HK-2 (cell line): ENCODE results near the gene KCNJ16.
A peak's percentile ranks its signal among the peaks of the same experiment; 100 is the strongest.
"Not testable (repeated sequence)": the region's sequence is repeated elsewhere in the genome, so short reads cannot be mapped to it uniquely, and the experiment has no call there.

ENCODE experiments used
- DNase-seq: peaks from one replicate; pipeline ENCODE4 v3.0.0-alpha.2; 2018; ENCODE audit not compliant: unreplicated experiment

The KCNJ16 gene

DNA sequence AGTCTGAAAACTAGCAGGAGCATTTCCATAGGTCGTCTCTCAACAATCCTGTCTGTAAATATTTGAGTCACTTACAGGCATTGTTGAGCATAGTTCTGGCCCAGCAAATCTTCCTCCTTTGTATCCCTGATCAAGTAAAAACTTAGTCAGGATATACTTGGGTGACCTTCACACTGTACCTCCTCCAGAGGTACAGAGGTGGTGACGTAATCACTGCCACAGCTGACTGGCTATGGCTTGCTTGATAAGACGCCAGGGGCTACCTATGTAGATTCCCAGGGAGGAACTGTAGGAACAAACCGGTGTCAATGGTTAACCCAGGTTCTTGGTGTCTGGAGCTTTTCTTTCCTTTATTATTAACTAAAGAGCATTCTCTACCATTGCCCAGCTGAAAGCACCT, at the start of gene KCNJ16:
Gene KCNJ16 (plus strand): TSS at position 270 of the 400 bp plus-strand sequence. CDS start 56,863 bp downstream, outside the sequence.
- peak; percentile 82 for DNase-seq

DNA sequence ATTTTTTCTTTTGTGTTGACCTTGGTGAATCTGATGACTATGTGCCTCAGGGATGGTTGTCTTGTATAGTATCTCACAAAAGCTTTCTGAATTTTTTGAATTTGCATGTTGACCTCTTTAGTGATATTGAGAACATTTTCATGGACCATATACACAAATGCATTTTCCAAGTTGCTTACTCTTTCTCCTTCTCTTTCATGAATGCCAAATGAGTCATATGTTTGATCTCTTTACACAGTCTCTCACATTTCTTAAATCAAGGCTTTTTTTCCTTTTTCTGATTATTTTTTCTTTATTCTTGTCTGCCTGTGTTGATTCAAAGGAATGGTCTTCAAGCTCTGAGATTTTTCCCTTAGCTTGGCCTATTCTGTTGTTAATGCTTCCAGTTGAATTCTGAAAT, 46.6 kb upstream of the KCNJ16 start:
- no peak for DNase-seq

DNA sequence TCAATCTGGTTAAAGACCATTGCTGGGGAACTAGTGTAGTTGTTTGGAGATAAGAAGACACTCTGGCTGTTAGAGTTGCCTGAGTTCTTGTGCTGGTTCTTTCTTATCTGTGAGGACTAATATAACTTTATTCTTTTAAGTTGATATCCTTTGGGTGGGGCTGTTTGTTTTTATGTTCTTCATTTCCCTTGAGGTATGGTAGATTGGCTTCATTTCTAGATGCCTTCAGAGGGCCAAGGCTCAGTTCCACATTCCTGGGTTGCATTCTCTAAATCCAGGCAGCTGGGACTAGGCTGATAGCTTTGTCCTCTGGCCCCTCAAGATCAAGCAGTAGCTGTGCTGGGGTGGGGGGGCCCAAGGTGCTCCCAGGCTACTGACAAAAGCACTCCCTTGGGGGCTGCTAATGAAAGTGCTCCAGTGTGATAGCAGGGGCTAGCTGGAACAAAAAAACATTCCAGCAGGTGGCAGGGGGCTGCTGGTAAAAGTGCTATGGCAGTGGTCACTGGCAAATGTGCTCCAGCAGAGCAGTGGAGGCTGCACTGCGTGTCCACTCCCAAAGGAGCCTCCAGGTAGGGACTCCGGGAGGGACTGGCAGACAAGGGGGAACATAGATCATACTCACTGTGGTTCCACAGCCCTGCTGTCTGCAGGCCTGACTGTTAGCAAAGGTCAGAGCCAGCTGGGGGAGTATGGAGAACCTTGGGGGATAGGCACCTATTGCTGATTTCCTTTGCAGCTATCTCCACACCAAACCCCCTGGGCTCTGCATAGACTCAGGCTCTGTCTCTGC, 45.9 kb upstream of the KCNJ16 start:
- no peak for DNase-seq

DNA sequence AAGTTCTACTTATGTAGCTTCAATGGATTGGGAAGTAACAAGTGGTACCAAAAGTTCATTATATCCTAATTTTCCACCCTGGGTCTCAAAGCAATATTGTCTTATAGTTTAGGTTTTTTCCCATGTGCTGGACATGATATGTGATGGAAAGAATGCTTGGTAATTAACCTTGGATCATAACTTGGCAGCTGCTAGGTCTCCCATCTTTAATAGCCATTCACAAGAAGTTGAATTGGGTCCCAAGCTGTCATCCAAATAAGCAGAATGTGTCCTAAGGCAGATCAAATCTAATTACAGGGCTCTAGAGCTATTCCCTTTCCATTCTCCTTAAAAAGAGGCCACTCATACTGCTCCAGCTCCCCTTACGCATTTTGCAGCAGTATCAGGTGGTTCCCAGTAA, 44.7 kb upstream of the KCNJ16 start:
- DNase-seq, result no peak

DNA sequence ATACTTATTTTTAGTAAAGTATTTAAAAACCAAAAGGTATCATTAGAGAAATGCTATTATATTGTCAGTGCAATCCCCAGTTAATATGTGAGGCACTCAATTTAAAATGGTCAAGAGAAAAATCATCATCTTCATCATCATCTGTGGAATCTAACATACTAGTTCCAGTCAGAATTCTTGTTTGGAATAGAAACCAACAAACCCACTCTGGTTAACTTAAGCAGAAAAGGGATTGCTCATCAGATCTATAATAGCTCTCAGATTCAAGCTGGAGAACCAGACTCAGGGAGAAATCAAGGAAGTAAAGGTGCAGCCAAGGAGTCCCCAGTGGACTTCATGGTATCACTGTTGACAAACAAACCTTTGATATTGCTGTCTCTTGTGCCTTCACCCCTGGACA, 43.7 kb upstream of the KCNJ16 start:
- DNase-seq, result no peak

DNA sequence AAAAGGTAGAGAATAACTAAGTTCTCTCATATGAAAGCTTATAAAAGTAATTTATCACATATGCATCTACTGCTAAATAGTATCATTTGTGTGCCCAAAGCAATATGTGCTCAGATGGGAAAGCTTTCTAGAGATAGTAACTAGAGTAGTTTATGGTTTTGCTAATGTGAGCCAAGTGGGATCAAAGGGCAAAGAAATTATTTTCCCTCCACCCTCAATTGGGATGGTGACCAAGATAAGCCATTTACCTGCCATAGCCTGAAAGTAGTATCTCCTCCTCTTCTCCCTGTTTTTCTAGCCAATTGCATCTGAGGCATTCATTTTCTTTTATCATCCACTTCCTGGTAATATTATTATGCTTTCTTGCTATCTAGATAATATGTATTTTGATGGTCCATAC, 41.9 kb upstream of the KCNJ16 start:
- DNase-seq, result no peak

DNA sequence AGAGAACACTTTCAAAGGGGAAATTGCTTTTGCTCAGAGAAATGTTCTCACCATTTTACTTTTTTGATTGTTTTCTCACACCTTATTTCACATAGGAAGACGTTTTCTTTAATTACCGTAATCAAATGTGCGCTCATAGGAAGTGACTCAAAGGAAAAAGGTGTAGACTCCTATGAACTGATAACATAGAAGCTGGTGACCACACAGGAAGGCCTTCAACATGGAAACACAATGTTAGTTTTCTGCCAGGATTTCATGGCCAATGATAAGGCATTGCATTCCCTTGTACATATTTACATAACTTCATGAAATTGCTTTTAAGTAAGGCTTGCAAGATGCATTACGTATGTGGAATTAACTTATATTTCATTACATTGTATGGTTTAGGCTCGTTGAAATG, 40.9 kb upstream of the KCNJ16 start:
- no peak for DNase-seq

DNA sequence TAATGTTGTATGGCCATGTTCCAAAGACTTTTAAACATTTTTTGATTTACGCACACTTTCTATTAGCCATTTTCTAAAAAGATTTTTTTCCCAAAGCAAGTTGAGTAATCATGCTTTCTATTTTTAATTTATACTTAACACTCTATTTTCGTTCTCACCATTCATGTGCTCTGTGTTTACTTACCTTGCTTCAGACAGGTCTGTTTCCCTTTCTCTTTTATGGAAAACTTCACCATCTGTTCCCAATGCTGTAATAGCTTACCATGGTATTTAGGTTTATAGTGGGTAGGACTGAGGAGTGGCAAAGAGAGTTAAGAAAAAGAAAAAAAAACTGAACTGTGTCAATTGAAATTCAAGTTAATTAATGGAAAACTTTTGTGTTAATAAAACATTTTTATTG, 37.5 kb upstream of the KCNJ16 start:
- DNase-seq, result no peak

DNA sequence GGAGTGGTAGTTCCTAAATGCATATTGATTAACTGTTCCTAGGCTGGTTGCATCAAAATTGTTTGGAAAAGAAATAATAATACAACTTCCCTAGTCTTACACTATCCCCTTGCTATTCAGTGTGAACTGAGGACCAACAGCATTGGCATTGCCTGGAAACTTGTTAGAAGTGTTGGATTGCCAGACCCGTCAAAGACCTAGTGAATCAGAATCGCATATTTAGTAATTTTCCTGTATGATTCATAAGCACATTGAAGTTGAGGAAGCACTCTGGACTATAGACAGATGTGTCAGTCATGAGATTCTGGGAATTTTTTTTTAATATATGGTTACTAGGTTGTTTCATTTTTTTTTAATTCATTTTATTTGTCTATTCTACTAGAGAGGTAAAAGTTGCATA, 34.7 kb upstream of the KCNJ16 start:
- DNase-seq, result no peak

DNA sequence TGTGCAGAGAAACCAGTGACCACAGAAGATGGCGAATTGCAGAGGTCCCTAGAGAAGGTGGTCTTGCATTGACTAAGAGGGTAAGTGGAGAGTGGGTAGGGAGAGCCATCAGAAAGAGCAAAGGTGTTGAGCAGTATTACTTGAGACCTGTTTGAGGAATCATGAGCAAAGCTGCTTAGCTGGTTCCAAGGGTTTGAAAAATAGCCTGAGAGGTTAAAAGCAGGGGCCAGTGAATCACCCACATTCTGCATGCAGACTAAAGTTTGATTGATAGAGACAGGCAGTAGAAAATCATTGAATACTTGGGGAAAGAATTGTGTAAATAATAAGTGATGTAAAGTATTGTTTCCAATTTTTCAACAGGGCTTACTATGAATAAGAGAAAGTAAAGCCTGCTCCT, 34.0 kb upstream of the KCNJ16 start:
- no peak for DNase-seq

DNA sequence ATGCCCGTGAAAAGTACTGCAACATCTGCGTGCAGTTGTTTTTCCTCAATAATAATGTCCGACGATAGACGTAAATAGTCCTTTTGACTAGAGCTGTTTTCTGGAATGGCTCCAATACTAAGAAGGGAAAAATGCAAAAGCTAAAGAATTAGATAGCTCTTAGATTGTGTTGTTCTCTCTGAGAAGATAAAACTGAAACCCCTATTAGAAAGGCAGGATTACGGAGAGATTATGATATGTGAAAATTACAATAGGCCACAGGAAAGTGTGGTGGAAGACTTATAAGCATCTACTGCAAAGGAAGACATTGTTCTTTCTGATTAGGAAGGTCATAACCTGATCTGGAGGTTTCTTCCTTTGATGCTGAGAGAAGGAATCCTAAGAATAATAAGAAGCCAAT, 33.5 kb upstream of the KCNJ16 start:
- DNase-seq, result no peak

DNA sequence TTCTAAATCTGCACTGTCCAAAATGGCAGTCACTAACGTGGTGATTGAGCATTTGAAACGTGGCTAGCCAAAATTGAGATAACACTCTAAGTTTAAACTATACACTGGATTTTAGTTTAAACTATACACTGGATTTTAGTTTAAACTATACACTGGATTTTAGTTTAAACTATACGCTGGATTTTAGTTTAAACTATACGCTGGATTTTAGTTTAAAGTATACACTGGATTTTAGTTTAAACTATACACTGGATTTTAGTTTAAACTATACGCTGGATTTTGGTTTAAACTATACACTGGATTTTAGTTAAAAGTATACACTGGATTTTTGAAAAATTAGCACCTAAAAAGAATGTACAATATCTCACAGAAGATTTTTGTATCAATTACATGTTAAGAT, 29.2 kb upstream of the KCNJ16 start:
- not testable (repeated sequence) for DNase-seq

DNA sequence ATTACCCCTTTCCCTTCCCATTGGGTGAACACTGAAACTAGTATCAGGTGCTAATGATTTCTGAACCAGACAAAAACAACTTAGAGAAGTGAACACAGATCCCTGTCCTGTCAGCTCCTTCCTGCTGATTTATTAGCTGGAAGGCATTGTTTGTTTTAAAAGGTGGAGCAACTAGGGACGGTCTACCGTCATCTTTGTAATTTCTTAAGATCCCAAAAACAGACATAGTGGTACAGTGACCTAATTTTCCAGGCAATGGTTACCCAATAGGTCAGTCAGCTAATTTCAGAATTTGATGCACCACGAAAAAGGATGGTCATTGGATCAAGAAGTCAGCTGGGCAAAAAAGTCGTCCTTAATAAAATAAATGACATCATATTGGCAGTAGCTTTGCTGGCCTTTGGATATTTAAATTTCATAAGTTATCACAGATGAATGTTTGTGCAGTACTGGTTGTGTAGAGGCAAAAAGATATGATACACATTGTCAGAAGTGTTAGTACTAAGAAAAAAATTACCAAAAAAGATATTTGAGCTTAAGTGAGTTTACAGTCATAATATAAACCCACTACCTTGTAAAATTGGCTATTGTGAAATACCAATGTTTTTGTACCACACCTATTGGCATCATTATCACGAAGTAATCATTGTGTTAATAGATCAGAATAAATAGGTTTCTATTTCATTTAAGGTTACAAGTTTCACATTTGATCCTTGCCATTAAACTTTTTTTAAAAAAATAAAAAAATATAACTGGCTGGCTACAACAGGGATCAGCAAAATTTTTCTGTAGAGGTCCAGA, 27.2 kb upstream of the KCNJ16 start:
- DNase-seq, result no peak

DNA sequence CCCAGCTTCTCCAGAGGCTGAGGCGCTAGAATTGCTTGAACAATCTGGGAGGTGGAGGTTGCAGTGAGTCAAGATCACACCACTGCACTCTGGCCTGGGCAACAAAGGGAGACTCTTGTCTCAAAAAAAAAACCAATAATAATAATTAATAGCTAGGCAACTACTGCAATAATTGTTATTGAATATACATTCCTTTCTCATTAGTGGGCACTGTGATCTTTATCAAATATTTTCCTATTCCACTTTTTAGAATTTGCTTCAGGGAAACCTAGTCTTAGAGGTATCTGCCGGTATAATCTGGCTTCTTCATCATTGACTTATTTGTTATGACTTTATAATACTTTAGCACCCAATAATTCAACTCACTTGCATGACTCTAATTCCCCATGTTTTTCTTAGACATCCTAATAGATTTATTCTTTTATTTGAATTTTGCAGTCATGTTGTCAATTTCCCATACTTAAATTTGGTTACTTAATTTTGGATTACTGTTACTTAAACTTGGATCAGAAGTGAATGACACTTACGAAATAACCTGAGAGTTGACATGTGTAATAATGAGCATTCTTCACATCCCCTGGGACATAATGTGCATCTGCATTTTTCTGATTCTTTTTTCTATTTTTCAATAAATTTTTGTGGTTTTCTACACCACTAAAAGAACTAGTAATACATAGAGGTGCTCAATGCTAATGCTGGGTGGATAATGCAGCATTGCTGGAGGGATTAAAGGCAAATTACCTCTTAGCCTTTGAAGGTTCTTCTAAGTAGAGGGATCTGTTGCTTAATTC, 25.0 kb upstream of the KCNJ16 start:
- DNase-seq, result no peak

DNA sequence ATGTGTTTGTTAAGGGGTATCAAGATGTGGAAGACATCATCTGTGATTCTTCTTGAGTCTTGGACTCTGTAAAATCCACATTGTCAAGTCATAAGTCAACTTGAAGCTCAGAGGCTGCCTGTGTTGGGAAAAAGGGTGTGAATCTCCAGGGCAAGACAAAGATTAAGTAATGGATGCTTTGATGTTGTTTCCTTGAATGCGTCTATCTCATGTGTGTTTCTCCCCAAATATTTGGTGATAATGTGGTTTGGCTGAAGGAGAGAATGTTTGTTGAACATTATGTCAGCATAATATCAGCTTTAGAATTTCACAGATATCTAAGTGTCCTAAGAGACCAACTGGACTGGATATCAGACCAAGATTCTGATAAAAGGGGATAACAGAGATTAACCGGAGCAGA, 24.1 kb upstream of the KCNJ16 start:
- no peak for DNase-seq

DNA sequence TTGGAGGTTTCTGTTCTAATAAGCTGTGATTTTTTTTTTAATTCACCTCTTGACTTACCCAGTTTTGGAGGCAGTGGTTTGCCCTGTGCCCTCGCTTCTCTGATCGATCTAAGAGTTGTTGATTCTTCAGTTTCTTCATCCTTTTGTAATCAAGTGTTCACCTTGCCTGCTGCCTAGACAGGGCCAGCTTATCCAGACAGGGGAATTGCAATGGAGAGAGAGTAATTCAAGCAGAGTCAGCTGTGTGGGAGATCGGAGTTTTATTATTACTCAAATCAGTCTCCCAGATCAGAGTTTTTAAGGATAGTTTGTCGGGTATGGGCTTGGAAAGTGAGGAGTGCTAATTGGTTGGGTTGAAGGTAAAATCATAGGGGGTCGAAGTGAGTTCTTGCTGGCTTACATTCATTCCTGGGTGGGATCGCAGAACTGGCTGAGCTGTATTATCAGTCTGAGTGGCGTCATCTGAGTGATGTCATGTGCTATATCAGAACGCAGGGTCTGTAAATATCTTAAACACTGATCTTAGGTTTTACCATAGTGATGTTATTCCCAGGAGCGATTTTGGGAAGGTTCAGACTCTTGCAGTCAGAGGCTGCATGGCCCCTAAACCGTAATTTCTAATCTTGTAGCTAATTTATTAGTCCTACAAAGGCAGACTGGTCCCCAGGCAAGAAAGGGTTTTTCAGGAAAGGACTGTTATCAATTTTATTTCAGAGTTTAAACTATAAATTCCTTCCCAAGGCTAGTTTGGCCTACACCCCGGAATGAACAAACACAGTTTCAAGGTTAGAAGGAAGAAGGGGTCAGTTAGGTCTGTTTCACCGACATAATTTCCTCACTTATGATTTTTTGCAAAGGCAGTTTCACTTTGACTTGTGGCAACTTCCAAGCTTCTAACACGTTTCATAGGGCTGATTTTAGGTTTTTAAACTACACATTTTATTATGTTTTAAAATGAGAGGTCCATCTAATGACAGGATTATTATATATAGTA, 21.5 kb upstream of the KCNJ16 start:
- DNase-seq, result no peak

DNA sequence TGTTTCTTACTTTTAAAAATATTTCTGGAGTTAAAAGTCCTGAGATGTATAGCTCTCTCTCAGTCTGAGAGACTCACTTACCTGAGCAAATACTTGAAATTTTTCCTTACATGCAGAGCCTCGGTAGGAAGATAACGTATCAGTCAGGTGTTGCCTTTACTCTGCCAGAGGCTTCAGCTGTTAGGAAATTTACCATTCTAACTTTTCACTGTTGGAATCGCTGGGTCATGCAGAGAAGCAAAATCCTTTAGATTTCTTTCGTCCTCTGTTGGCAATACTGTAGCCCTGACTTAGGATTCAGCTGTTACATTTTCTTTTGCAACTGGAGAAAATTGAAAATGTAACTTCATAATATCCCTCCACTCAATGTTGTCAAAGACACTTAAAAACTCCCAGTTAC, 20.0 kb upstream of the KCNJ16 start:
- DNase-seq, result no peak

DNA sequence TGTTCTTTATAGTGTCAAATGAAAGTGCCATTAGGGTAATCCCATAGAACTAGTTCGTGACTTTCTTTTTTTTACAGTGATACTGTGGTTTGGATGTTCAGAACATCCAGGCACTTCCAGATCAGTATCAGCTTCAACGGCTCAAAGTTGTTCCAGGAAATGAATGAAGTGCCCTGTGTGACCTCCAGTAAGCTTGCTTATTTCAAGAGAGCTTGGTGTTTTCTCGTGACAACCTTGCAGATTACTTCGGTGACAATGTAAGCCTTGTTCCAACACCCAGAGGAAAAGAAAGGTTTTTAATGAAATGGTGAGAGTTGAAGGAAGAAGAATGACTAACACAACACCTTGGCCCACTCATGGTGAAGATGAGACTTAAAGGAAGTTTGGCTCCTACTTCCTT, 16.0 kb upstream of the KCNJ16 start:
- no peak for DNase-seq

DNA sequence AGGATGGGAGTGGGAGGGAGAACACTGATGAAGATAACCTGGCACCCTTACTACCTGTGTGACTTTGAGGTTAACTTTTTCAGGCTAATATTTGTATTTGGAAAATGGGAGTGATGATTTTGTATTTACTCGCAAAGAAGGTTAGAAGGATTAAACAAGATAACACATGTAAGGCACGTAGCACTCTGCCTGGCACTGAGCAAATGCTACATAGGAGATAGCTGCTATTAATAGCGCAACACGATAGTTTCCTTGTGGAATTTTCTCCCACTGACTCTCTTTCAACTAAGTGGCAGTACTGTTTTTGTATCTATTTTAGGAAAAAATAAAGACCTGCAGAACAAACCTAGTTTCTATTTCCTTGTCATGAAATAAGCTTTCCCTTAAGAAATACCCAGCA, 15.4 kb upstream of the KCNJ16 start:
- DNase-seq, result no peak

DNA sequence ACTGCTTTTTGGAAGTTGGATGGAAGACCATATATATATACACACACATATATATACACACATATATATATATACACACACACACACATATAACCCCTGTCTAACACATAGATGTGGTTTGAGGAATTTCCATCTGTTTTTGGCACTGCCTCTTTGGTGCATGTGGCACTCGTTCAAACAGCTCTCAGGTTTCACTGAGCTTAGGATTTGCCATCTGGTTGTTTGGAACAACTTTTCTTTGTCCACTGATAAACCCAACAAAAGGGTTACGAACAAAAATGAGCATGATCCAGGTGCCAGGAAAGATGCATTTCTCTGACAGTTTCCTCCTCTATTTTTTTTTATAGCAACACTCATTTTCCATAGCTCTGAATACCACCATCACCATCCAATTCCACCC, 14.6 kb upstream of the KCNJ16 start:
- no peak for DNase-seq

DNA sequence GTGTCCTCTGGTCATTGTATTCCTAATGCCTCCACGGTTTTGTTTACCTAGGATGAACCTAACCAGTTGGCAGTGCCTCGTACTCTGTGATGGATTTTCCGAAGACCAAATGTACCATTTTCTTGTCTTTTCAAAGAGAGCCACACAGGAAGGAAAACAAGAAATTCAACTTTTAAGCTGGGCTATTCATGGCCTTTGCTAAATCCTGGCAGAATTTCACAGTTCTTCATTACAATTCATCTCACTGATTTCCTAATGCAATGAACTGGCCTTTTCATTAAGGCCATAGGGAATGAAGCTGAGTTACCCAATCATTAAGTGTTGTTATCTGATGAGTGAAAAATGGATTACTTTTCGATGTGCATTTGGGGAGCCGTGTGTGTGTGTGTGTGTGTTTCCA, 7.9 kb upstream of the KCNJ16 start:
- no peak for DNase-seq
